Stimulated activated CD8-positive, alpha-beta memory T cell treated with anti-CD3 and anti-CD28 coated beads, Interleukin-4, amount 100 ng/mL, for 24 hours (primary cell): ENCODE measurements around the gene CARS1.

Experiments used
- DNase-seq: peaks from one replicate; pipeline ENCODE4 v3.0.0-alpha.2; 2020; ENCODE audit warnings: low read depth

Gene CARS1

GRCh38 chr11:2991452-2992233 is 65.6 kb downstream of the CARS1 start:
- DNase-seq, result peak; percentile 22

DNA sequence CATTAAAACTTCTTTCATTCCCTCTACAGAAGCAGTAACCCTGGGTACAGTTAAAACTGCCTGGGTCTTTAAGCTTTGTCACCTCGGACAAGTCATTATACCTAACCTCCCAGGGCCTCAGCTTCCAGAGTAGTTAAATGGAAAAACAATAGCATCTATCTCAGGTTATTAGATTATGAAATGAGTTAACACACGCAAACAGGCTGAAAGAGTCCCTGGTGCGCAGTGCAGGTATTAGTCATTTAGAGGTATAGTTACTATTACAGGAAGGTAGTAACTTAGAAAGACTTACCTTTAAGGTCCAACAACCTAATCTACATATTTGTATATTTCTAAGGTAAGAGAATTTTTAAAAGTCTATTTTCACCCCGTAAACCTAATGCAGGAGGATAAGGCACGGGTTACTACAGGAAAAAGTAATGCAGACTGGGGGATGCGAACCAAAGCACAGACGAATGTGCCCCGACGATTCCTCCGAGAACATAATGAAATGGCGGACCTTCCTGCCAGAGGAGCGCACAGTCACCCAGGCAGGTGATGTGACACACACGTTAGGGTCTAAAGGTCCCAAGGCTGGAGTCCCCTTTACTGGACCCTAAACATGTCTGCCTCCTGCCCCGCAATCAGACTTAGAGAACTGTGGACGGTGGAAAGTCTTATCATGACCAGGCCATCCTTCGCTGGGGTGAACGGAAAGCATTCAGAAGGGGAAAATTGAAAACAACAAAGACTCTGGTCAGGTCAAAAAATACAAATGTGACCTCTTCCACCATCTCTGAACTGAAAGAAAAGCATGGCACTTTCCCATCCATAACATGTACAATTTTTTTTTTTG is 66.4 kb downstream of the CARS1 start:
- no peak for DNase-seq

DNA sequence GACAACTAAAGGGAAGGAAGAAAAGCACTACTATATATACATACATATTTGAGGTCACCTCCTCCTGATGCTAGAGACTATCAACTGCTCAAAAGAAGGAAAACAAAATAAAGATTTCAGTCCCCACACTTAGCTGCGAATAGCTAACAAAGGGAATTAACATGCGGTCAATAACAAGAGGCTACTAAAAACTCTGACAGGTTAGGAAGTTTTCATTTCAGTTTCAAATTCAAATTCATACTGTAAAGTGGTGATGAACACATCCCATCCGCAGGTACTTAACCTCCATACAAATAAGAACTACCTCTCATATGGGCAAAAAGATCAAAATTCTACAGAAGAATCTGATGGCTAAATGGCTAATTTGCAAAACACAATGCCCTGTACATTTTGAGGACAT is 67.7 kb downstream of the CARS1 start:
- DNase-seq, result no peak

DNA sequence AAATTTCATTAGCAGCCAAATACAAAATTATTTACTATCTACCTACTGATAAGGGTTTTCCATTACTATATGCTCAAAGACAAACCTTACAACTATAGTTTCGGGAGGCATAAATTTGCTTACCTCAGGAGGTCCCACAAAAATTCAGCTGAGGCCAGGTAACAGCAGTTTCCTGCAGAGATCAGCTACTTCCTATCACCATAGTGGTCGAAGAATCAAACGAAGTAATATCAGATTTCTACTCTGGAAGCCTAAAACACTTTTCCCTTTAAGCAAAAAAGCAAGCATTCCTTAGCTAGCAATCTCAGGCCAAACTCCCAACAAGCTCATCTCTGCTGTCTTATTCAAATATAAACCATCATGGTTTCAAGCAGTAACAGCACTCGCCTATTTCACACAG is 68.2 kb downstream of the CARS1 start:
- no peak for DNase-seq

GRCh38 chr11:2987881-2988861 is 69.1 kb downstream of the CARS1 start:
- DNase-seq, result no peak

GRCh38 chr11:2983908-2984307 is 73.3 kb downstream of the CARS1 start:
- DNase-seq, result no peak

GRCh38 chr11:2982214-2982613 is 75.0 kb downstream of the CARS1 start:
- DNase-seq, result no peak

DNA sequence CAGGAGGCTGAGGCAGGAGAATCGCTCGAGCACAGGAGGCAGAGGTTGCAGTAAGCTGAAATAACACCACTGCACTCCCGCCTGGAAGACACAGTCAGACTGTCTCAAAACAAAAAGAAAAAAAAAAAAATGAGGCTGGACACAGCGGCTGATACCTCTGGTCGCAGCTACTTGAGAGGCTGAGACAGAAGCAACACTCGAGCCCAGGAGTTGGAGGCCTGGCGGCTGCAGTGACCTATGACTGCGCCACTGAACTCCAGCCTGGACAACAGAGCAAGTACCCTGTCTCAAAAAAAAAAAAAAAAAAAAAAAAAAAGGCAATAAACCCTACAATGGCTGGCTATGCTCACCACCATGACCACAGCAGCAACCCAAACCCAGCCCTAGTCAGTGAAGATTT is 76.1 kb downstream of the CARS1 start:
- DNase-seq, result no peak

- no peak for DNase-seq
These were observed 76.9 kb downstream of the CARS1 start for GRCh38 chr11:2980168-2980840.

- DNase-seq, result no peak
These were observed 80.1 kb downstream of the CARS1 start for GRCh38 chr11:2977113-2977512.

GRCh38 chr11:2976294-2977063 is 80.7 kb downstream of the CARS1 start:
- DNase-seq, result no peak

DNA sequence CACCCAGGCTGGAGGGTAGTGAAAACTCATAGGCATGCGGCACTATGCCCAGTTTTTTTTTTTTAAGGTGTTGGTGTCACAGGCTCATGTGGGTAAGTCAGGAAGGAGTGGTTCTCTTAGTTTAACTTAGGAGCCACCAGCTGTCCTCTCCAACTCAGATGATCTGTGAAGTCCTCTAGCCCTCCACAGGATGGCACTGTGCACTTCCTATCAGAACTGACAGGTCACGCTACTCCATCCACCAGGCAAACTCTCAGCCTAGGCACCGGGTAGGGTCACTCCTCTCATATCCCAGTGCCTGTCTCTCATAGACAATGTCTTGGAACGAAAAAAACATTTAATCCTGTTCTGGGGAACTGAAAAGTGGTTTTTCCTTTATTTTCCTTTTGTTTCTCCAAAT is 81.6 kb downstream of the CARS1 start:
- DNase-seq, result no peak

GRCh38 chr11:2974272-2974671 is 83.0 kb downstream of the CARS1 start:
- DNase-seq, result no peak

- DNase-seq, result no peak
These were observed 88.8 kb downstream of the CARS1 start for GRCh38 chr11:2968341-2968900.

- DNase-seq, result no peak
These were observed 92.4 kb downstream of the CARS1 start for GRCh38 chr11:2964782-2965181.

- DNase-seq, result no peak
These were observed 93.5 kb downstream of the CARS1 start for GRCh38 chr11:2963761-2964160.

- no peak for DNase-seq
These were observed 94.0 kb downstream of the CARS1 start for GRCh38 chr11:2963112-2963754.

DNA sequence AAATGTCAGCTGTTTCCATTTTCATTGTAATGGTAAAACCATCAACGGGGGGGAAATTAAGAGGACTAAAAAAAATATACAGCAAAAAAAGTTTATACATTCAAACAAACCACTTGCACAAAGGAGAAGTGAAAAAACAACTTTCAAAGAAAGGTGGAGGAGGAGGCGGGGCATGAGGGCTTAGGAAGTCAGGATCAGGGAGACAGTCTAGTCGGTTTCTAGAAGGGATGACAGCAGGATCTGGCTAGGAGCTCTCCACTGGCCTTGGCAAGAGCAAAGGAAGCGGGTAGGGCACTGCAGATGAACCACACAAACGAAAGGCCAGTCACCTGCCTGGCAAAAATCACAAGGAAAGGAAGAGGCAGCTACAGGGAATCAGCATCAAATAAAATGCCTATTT is 96.1 kb downstream of the CARS1 start:
- DNase-seq, result no peak

GRCh38 chr11:2960139-2960538 is 97.1 kb downstream of the CARS1 start:
- DNase-seq, result no peak

DNA sequence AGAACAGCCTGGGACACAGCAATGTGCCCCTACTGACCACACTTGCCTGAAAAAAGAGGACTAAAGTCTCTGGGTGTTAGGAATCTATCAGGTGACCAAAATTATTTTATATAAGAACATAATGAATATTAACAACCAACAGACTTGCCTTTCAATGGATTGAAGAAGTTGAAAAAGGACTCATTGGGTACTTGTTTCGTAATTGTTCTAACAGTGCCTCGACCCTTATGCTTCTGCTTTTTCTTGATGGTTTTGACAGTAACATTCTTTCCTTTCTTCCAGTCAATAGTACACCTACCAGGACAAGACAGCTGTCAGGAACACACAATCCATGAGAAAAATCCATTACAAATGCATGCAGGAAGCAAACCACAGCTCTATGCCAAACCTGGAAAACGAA is 99.0 kb downstream of the CARS1 start:
- DNase-seq, result no peak
